ENCODE data around the gene LCN9. TPM values are rescaled to one million over a fixed set of nuclear protein-coding genes. Genes with fewer than 3 reads are reported as not detected.

The LCN9 gene
- total and polyA plus RNA-seq, 12 donors: not detected

GRCh38 chr9:135684691-135685090 is 21.6 kb downstream of the LCN9 start:
- DNase-seq: no peak

GRCh38 chr9:135687216-135687615 is 24.1 kb downstream of the LCN9 start:
- no peak for DNase-seq
- WGBS, 4 donors: 83 to 97% (median 88%) methylated on average over 6 to 15 of the region's 15 CpGs
- H3K4me1 ChIP-seq (replicated peaks in 1 of 2): no peaks in the 10 kb centered on the region
- no peak overlapping the region for H3K4me3 ChIP-seq
- no peaks in the 10 kb centered on the region for H3K9me3 ChIP-seq (replicated peaks in 1 of 3)
- no peaks in the 10 kb centered on the region for H3K36me3 ChIP-seq (replicated peaks in 1 of 2)
- H3K27me3 ChIP-seq: peaks cover 3% of the 10 kb centered on the region
- intact Hi-C loops (cut with DNase I): loop anchor here in 1 of 2 donors (10.0 kb wide), 1 partner anchor 62 kb away; no protein-coding TSS in a partner anchor
- no peak overlapping the region for H3K27ac ChIP-seq
- TF ChIP-seq CTCF (IDR thresholded peaks at IDR 0.05): no peak
- no peak for TF ChIP-seq POLR2A (IDR thresholded peaks at IDR 0.05)

More at GRCh38 chr9:135684691-135685090, 21.6 kb downstream of the LCN9 start:
- Histone ChIP-seq H3K9me3 (replicated peaks in 1 of 3) (no peaks in the 10 kb centered on the region), H3K27me3 (peaks cover 3% of the 10 kb centered on the region), H3K27ac (no peak overlapping the region), H3K4me3 (no peak overlapping the region), H3K4me1 (replicated peaks in 1 of 2) (no peaks in the 10 kb centered on the region), H3K36me3 (replicated peaks in 1 of 2) (no peaks in the 10 kb centered on the region)
- 57 to 80% (median 68%) methylated on average over 8 to 17 of the region's 17 CpGs for WGBS, 4 donors
- TF ChIP-seq POLR2A (IDR thresholded peaks at IDR 0.05) (no peak), CTCF (IDR thresholded peaks at IDR 0.05) (no peak)
- intact Hi-C loops (cut with DNase I): loop anchor here in 1 of 2 donors (10.0 kb wide), 1 partner anchor 60 kb away; no protein-coding TSS in a partner anchor

- H3K27ac ChIP-seq: no peak overlapping the region
- 76 to 85% (median 82%) methylated on average over 10 of the region's 10 CpGs for WGBS, 4 donors
- no peaks in the 10 kb centered on the region for H3K4me1 ChIP-seq (replicated peaks in 1 of 2)
- no peaks in the 10 kb centered on the region for H3K27me3 ChIP-seq
- no peak for TF ChIP-seq CTCF (IDR thresholded peaks at IDR 0.05)
- H3K9me3 ChIP-seq (replicated peaks in 1 of 3): no peaks in the 10 kb centered on the region
- H3K4me3 ChIP-seq: no peak overlapping the region
- intact Hi-C loops (cut with DNase I): loop anchor here in 1 of 2 donors (10.0 kb wide), 1 partner anchor 64 kb away; no protein-coding TSS in a partner anchor
- DNase-seq: no peak
- H3K36me3 ChIP-seq (replicated peaks in 1 of 2): no peaks in the 10 kb centered on the region
Measured at GRCh38 chr9:135689011-135689410, 25.9 kb downstream of the LCN9 start.

- 86 to 91% (median 89%) methylated on average over 9 to 19 of the region's 19 CpGs for WGBS, 4 donors
- Histone ChIP-seq H3K4me3 (no peak overlapping the region), H3K27me3 (no peaks in the 10 kb centered on the region), H3K27ac (no peak overlapping the region), H3K9me3 (replicated peaks in 1 of 3) (no peaks in the 10 kb centered on the region), H3K36me3 (replicated peaks in 1 of 2) (no peaks in the 10 kb centered on the region), H3K4me1 (replicated peaks in 1 of 2) (no peaks in the 10 kb centered on the region)
- DNase-seq: no peak
- TF ChIP-seq POLR2A (IDR thresholded peaks at IDR 0.05) (no peak), CTCF (IDR thresholded peaks at IDR 0.05) (no peak)
- intact Hi-C loops (cut with DNase I): no loop called here
Measured at GRCh38 chr9:135690836-135691570, 27.9 kb downstream of the LCN9 start.

All from adrenal gland (tissue), 12 donors.